ENCODE data around the gene ISM2. TPM values are rescaled to one million over a fixed set of nuclear protein-coding genes. Genes with fewer than 3 reads are reported as not detected.
"Not testable (repeated sequence)": the region's sequence is repeated elsewhere in the genome, so short reads cannot be mapped to it uniquely, and the experiment has no call there.

The ISM2 gene
- total and polyA plus RNA-seq, 2 experiments from 2014 or later = 0.69 to 1.3 TPM

GRCh38 chr14:77528701-77529100 is 30.1 kb upstream of the ISM2 start:
- H3K9me2 ChIP-seq (ENCODE audit: insufficient read depth); H3K27ac Mint-ChIP-seq; H3K9me3 Mint-ChIP-seq; H2AFZ ChIP-seq; H3K27ac ChIP-seq (ENCODE audit: low read depth); H3K4me1 Mint-ChIP-seq; H3K36me3 ChIP-seq (ENCODE audit: insufficient read depth); H3K79me2 ChIP-seq (replicated peaks; ENCODE audit: insufficient read depth); H3K4me3 Mint-ChIP-seq; H3K36me3 Mint-ChIP-seq (ENCODE audit: low read depth); H3K4me3 ChIP-seq; H3K27me3 Mint-ChIP-seq (ENCODE audit: insufficient read depth, low read depth, poor library complexity); H3K4me2 ChIP-seq; ATAC-seq; DNase-seq (ENCODE audit: low spot score); H3K4me1 ChIP-seq (ENCODE audit: insufficient read depth); H4K20me1 ChIP-seq (replicated peaks; ENCODE audit: insufficient read depth); H3F3A ChIP-seq (replicated peaks; ENCODE audit: low read depth); H3K27me3 ChIP-seq (ENCODE audit: insufficient read depth): not testable (repeated sequence)

- no peaks in the 10 kb centered on the region for H3K79me2 ChIP-seq (replicated peaks; ENCODE audit: insufficient read depth)
- TF ChIP-seq, protein P1, sequence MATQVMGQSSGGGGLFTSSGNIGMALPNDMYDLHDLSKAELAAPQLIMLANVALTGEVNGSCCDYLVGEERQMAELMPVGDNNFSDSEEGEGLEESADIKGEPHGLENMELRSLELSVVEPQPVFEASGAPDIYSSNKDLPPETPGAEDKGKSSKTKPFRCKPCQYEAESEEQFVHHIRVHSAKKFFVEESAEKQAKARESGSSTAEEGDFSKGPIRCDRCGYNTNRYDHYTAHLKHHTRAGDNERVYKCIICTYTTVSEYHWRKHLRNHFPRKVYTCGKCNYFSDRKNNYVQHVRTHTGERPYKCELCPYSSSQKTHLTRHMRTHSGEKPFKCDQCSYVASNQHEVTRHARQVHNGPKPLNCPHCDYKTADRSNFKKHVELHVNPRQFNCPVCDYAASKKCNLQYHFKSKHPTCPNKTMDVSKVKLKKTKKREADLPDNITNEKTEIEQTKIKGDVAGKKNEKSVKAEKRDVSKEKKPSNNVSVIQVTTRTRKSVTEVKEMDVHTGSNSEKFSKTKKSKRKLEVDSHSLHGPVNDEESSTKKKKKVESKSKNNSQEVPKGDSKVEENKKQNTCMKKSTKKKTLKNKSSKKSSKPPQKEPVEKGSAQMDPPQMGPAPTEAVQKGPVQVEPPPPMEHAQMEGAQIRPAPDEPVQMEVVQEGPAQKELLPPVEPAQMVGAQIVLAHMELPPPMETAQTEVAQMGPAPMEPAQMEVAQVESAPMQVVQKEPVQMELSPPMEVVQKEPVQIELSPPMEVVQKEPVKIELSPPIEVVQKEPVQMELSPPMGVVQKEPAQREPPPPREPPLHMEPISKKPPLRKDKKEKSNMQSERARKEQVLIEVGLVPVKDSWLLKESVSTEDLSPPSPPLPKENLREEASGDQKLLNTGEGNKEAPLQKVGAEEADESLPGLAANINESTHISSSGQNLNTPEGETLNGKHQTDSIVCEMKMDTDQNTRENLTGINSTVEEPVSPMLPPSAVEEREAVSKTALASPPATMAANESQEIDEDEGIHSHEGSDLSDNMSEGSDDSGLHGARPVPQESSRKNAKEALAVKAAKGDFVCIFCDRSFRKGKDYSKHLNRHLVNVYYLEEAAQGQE (IDR thresholded peaks at IDR 0.05; ENCODE audit: unreplicated experiment) = no peak
- TF ChIP-seq STAT1 (IDR thresholded peaks at IDR 0.05; ENCODE audit: unreplicated experiment) (no peak), POLR2AphosphoS5 (IDR thresholded peaks at IDR 0.05; ENCODE audit: low read depth) (no peak), NANOG (IDR thresholded peaks at IDR 0.05; ENCODE audit: borderline replicate concordance) (no peak), CREB1 (CRISPR knock-in tag; IDR thresholded peaks at IDR 0.05; ENCODE audit: low read depth) (no peak), CTCF (conservative IDR thresholded peaks at IDR 0.05; ENCODE audit: low read depth in 2 of 2) (no peak), JUNB (IDR thresholded peaks at IDR 0.05; ENCODE audit: unreplicated experiment) (no peak), ZNF331 (CRISPR knock-in tag; IDR thresholded peaks at IDR 0.05; ENCODE audit: low read depth) (no peak), ZNF114 (CRISPR knock-in tag; IDR thresholded peaks at IDR 0.05) (no peak), EZH2phosphoT487 (IDR thresholded peaks at IDR 0.05; ENCODE audit: unreplicated experiment) (no peak)
- TF ChIP-seq, protein P2, sequence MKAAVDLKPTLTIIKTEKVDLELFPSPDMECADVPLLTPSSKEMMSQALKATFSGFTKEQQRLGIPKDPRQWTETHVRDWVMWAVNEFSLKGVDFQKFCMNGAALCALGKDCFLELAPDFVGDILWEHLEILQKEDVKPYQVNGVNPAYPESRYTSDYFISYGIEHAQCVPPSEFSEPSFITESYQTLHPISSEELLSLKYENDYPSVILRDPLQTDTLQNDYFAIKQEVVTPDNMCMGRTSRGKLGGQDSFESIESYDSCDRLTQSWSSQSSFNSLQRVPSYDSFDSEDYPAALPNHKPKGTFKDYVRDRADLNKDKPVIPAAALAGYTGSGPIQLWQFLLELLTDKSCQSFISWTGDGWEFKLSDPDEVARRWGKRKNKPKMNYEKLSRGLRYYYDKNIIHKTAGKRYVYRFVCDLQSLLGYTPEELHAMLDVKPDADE (IDR thresholded peaks at IDR 0.05) = no peak
Measured at GRCh38 chr14:77526266-77526665, 27.6 kb upstream of the ISM2 start.

More at GRCh38 chr14:77526266-77526665, 27.6 kb upstream of the ISM2 start:
- Histone ChIP-seq H3F3A (replicated peaks; ENCODE audit: low read depth) (no peaks in the 10 kb centered on the region), H2AFZ (no peak overlapping the region), H3K27ac (ENCODE audit: low read depth) (no peak overlapping the region), H3K36me3 (ENCODE audit: insufficient read depth) (no peaks in the 10 kb centered on the region), H3K4me3 (no peak overlapping the region), H3K4me2 (no peak overlapping the region), H3K9me2 (ENCODE audit: insufficient read depth) (no peaks in the 10 kb centered on the region), H3K4me1 (ENCODE audit: insufficient read depth) (no peaks in the 10 kb centered on the region), H3K27me3 (ENCODE audit: insufficient read depth) (no peaks in the 10 kb centered on the region), H4K20me1 (replicated peaks; ENCODE audit: insufficient read depth) (no peaks in the 10 kb centered on the region)
- no peak overlapping the region for H3K4me3 Mint-ChIP-seq
- H3K27ac Mint-ChIP-seq = no peak overlapping the region
- H3K9me3 Mint-ChIP-seq = no peaks in the 10 kb centered on the region
- no peaks in the 10 kb centered on the region for H3K36me3 Mint-ChIP-seq (ENCODE audit: low read depth)
- DNase-seq (ENCODE audit: low spot score) (no peak), ATAC-seq (no peak)
- H3K27me3 Mint-ChIP-seq (ENCODE audit: insufficient read depth, low read depth, poor library complexity) = no peaks in the 10 kb centered on the region
- H3K4me1 Mint-ChIP-seq = no peaks in the 10 kb centered on the region

All from GM23338 (cell line).